Nephron (organoid): ENCODE results near the gene VSIR.

Experiments
- H3K27ac Mint-ChIP-seq, 3 experiments: 2 replicates each; pipeline ENCODE4 v1.8.0; 2020; ENCODE audit warnings: mixed read lengths in 3 of 3, mild to moderate bottlenecking in 2 of 3, moderate library complexity in 1 of 3
- H3K27me3 Mint-ChIP-seq: 2 replicates; pipeline ENCODE4 v1.8.0; 2021; ENCODE audit warnings: low read depth, mild to moderate bottlenecking, moderate library complexity, mixed read lengths
- H3K36me3 Mint-ChIP-seq: 2 replicates; pipeline ENCODE4 v1.8.0; 2020; ENCODE audit warnings: low read depth, mixed read lengths
- H3K4me1 Mint-ChIP-seq: 2 replicates; pipeline ENCODE4 v1.8.0; 2020; ENCODE audit warnings: mixed read lengths
- H3K4me3 Mint-ChIP-seq, 3 experiments: 2 replicates each; pipeline ENCODE4 v1.8.0; 2020; ENCODE audit warnings: mild to moderate bottlenecking in 3 of 3, mixed read lengths in 3 of 3, moderate library complexity in 2 of 3
- H3K9me3 Mint-ChIP-seq: 2 replicates; pipeline ENCODE4 v1.8.0; 2020; ENCODE audit warnings: mixed read lengths
- TF ChIP-seq, protein P1 (sequence below), 3 experiments: fragments of 200-600 bp; sonication (generic); IDR thresholded peaks; one replicate each; pipeline ENCODE4 v1.5.0; 2021; ENCODE audit warnings: antibody characterized with exemption in 3 of 3; ENCODE audit not compliant: unreplicated experiment in 3 of 3

Gene VSIR

DNA sequence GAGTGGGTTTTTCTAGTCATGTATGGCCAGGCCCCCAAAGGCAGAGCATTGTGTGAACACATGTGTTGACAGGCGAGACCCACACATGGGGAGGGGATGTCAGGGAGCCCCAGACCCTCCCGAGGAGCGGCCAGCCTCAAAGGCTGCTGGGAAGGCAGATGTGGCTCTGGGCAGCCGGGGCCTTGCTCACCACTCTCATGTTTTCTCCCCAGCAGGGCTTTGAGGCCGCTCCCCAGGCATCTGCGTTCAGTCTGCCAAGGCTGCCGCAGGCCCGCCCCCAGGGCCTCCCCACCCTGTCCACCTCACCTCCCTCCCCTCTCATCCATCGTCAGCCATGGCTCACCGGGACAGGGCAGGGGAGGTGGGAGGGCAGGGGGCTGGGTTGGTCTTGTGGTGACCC is 16.6 kb upstream of the VSIR start:
- H3K27me3 Mint-ChIP-seq, result peaks cover 10% of the 10 kb centered on the region
- no peaks in the 10 kb centered on the region for H3K9me3 Mint-ChIP-seq
- H3K36me3 Mint-ChIP-seq, result no peaks in the 10 kb centered on the region
- H3K4me3 Mint-ChIP-seq, result no peak overlapping the region
- no peak overlapping the region for H3K27ac Mint-ChIP-seq
- TF ChIP-seq, protein P1, sequence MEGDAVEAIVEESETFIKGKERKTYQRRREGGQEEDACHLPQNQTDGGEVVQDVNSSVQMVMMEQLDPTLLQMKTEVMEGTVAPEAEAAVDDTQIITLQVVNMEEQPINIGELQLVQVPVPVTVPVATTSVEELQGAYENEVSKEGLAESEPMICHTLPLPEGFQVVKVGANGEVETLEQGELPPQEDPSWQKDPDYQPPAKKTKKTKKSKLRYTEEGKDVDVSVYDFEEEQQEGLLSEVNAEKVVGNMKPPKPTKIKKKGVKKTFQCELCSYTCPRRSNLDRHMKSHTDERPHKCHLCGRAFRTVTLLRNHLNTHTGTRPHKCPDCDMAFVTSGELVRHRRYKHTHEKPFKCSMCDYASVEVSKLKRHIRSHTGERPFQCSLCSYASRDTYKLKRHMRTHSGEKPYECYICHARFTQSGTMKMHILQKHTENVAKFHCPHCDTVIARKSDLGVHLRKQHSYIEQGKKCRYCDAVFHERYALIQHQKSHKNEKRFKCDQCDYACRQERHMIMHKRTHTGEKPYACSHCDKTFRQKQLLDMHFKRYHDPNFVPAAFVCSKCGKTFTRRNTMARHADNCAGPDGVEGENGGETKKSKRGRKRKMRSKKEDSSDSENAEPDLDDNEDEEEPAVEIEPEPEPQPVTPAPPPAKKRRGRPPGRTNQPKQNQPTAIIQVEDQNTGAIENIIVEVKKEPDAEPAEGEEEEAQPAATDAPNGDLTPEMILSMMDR (IDR thresholded peaks at IDR 0.05; ENCODE audit: unreplicated experiment in 3 of 3), result no peak
- H3K4me1 Mint-ChIP-seq, result no peaks in the 10 kb centered on the region

DNA sequence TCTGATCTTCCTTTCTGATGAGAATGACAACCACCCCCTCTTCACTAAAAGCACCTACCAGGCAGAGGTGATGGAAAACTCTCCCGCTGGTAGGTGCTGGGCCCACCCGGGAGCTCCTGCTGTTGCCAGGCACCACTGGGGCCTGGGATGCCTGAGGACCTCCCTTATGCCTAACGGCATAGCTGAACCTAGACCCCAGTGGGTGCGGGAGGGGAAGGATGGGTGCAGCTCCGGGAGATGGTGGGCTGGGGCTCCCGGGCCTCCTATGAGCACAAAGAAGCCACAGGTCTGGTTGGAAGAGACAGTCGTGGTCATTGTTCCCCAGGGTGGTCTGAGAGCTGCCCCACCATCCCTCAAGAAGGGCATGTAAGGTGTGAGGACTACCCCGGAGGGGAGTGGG is 15.6 kb upstream of the VSIR start:
- Mint-ChIP-seq H3K27ac (no peak overlapping the region), H3K36me3 (no peaks in the 10 kb centered on the region), H3K9me3 (no peaks in the 10 kb centered on the region), H3K4me1 (no peaks in the 10 kb centered on the region), H3K4me3 (no peak overlapping the region), H3K27me3 (peaks cover 10% of the 10 kb centered on the region)
- TF ChIP-seq, protein P1 (IDR thresholded peaks at IDR 0.05; ENCODE audit: unreplicated experiment in 3 of 3), result no peak

DNA sequence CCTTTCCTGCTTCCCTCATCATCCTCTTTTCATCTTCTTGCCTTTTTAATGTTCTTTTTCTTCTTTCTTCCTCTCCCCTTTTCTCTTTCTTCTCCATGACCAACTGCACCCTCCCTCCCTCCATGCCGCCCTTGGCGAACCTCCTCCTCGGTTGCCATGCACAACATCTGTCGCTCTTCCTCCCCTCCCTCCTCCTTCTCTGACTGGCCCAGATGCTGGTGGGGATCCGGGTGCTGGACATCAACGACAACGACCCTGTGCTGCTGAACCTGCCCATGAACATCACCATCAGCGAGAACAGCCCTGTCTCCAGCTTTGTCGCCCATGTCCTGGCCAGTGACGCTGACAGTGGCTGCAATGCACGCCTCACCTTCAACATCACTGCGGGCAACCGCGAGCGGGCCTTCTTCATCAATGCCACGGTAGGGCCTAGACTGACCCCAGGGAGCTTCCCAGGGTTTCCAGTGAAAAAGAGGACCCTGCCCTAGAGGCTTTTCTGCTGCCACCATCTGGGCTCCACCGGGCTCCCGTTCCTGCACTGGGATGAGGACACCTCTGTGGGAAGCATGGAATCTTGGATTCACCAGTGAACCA is 11.5 kb upstream of the VSIR start:
- TF ChIP-seq, protein P1 (IDR thresholded peaks at IDR 0.05; ENCODE audit: unreplicated experiment in 3 of 3), result no peak
- H3K36me3 Mint-ChIP-seq, result no peaks in the 10 kb centered on the region
- H3K27me3 Mint-ChIP-seq, result peaks cover 5% of the 10 kb centered on the region
- no peak overlapping the region for H3K27ac Mint-ChIP-seq
- H3K4me3 Mint-ChIP-seq, result no peak overlapping the region
- no peaks in the 10 kb centered on the region for H3K4me1 Mint-ChIP-seq
- H3K9me3 Mint-ChIP-seq, result no peaks in the 10 kb centered on the region

DNA sequence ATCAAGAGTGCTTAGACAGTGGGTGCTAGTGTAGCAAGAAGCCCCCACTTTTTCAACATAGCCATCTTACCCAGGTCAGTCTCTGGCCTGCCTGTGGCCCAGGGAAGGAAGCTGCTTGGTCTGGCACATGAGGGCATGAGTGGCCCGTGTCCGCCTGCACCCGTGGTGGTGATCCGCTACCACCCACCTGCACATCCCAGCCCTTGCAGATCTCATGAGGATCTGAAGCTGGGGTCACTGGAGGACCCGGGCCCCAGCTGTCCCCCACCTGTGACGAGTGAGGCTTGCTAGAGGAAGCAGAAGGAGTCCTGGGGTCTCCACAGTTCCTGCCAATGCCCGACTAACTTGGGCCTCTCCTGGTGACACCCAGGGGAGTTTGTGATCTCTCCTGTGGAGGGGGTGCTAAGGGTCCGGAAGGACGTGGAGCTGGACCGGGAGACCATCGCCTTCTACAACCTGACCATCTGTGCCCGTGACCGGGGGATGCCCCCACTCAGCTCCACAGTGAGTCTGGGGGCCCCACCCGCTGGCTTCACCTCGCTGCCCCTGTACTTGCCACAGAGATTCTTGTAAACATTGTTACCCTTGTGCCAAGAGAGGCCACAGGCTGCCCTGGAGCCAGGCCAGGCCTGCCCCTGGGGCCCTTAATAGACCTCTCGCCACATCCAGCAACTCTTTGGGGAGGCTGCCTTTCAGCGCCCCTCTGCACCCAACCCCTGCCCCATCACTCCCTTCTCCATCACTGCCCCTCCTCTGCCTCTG is 10.8 kb upstream of the VSIR start:
- TF ChIP-seq, protein P1 (IDR thresholded peaks at IDR 0.05; ENCODE audit: unreplicated experiment in 3 of 3), result no peak
- no peaks in the 10 kb centered on the region for H3K4me1 Mint-ChIP-seq
- no peaks in the 10 kb centered on the region for H3K9me3 Mint-ChIP-seq
- no peaks in the 10 kb centered on the region for H3K36me3 Mint-ChIP-seq
- no peak overlapping the region for H3K4me3 Mint-ChIP-seq
- H3K27ac Mint-ChIP-seq, result no peak overlapping the region
- H3K27me3 Mint-ChIP-seq, result peaks cover 5% of the 10 kb centered on the region

DNA sequence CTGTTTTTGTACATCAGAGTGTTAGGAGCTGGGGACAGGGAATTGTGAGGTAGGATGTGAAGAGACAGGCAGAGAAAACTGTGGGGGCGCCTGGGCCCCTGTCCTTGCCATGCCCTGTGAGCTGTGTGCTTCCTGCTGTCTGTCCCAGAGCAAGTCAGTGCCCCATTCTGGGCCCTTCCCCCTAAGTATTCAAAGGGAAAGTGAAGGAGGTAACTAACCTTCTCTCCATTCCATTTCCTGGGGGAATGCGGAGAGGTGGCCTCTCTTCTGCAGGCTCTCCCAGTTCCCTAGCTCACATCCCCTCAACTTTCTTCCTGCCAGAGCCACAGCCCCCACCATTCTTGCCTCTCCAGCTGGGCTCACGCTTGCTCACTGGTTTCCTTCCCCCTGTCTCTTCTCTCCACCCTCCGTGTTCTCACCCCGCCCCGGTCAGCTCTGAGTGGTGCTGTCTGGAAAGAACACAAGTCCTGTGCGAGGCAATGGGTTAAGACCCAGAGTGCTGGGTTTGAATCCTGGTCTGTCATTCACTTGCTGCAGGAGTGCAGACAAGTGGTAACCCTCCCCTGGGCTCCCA is 9.7 kb upstream of the VSIR start:
- Mint-ChIP-seq H3K27me3 (peaks cover 5% of the 10 kb centered on the region), H3K9me3 (no peaks in the 10 kb centered on the region), H3K27ac (no peak overlapping the region), H3K4me1 (no peaks in the 10 kb centered on the region), H3K36me3 (no peaks in the 10 kb centered on the region), H3K4me3 (no peak overlapping the region)
- TF ChIP-seq, protein P1 (IDR thresholded peaks at IDR 0.05; ENCODE audit: unreplicated experiment in 3 of 3), result no peak
